CD14-positive monocyte (primary cell): ENCODE data around the gene ZSCAN20. TPM values are rescaled to one million over a fixed set of nuclear protein-coding genes. Genes with fewer than 3 reads are reported as not detected.

ENCODE experiments used
- DNase-seq, 3 donors: peaks; one replicate each; pipeline ENCODE4 v3.0.0-alpha.2; 2011 to 2022
- H2AFZ ChIP-seq: 2 replicates; pipeline ENCODE4 v1.6.0; 2012; ENCODE audit warnings: mild to moderate bottlenecking, low read depth, low read length, inconsistent platforms; ENCODE audit not compliant: insufficient read depth, poor library complexity, severe bottlenecking
- H3K27ac ChIP-seq, 2 donors: 1 replicate in 1 of 2; 2 replicates in 1 of 2; pipeline ENCODE4 v1.5.1; 2012 to 2013; ENCODE audit warnings: low read length in 2 of 2, control low read depth in 1 of 2, inconsistent platforms in 1 of 2, low read depth in 1 of 2, mild to moderate bottlenecking in 1 of 2
- H3K27me3 ChIP-seq, 2 donors: one replicate each; pipeline versions ENCODE4 v1.6.0 to v1.6.1; 2011 to 2013; ENCODE audit warnings: low read length in 2 of 2; ENCODE audit not compliant: control insufficient read depth in 2 of 2, insufficient read depth in 2 of 2
- H3K36me3 ChIP-seq, 2 donors: replicated peaks in 1 of 2; 1 replicate in 1 of 2; 2 replicates in 1 of 2; pipeline versions ENCODE4 v1.5.1 to v1.6.1; 2012 to 2013; ENCODE audit warnings: low read length in 2 of 2, control low read depth in 1 of 2, inconsistent platforms in 1 of 2, mild to moderate bottlenecking in 1 of 2; ENCODE audit not compliant: insufficient read depth in 2 of 2, control insufficient read depth in 1 of 2
- H3K4me1 ChIP-seq, 2 donors: 1 replicate in 1 of 2; 2 replicates in 1 of 2; pipeline versions ENCODE4 v1.5.1 to v1.6.1; 2012 to 2013; ENCODE audit warnings: low read length in 2 of 2, control low read depth in 1 of 2, inconsistent platforms in 1 of 2, mild to moderate bottlenecking in 1 of 2, moderate library complexity in 1 of 2; ENCODE audit not compliant: insufficient read depth in 2 of 2, control insufficient read depth in 1 of 2
- H3K4me2 ChIP-seq: replicated peaks from 2 replicates; pipeline ENCODE3; 2012; ENCODE audit warnings: low read length, moderate library complexity, mild to moderate bottlenecking; ENCODE audit not compliant: poor library complexity, severe bottlenecking; ENCODE audit errors: extremely low read depth
- H3K4me3 ChIP-seq, 3 experiments: fragments of 200-600 bp in 1 of 3; sonication (generic) in 1 of 3; replicated peaks in 1 of 3; 1 replicate in 2 of 3; 2 replicates in 1 of 3; pipeline ENCODE4 v1.5.1; 2011 to 2013; ENCODE audit warnings: low read length in 3 of 3, mild to moderate bottlenecking in 3 of 3, control low read depth in 2 of 3, low read depth in 2 of 3, inconsistent platforms in 1 of 3, moderate library complexity in 1 of 3
- H3K79me2 ChIP-seq: 2 replicates; pipeline ENCODE4 v1.6.0; 2012; ENCODE audit warnings: mild to moderate bottlenecking, control low read depth, inconsistent platforms, low read length, moderate library complexity; ENCODE audit not compliant: insufficient read depth
- H3K9ac ChIP-seq: 2 replicates; pipeline ENCODE4 v1.6.0; 2017; ENCODE audit warnings: low read length, mild to moderate bottlenecking; ENCODE audit not compliant: insufficient read depth, poor library complexity, severe bottlenecking
- H3K9me3 ChIP-seq, 2 donors: replicated peaks in 1 of 2; 1 replicate in 1 of 2; 2 replicates in 1 of 2; pipeline versions ENCODE4 v1.5.1 to v1.6.1; 2012 to 2013; ENCODE audit warnings: low read length in 2 of 2, control low read depth in 1 of 2; ENCODE audit not compliant: control insufficient read depth in 1 of 2, insufficient read depth in 1 of 2
- H4K20me1 ChIP-seq: 2 replicates; pipeline ENCODE4 v1.6.0; 2012; ENCODE audit warnings: mild to moderate bottlenecking, low read length, control low read depth, moderate library complexity; ENCODE audit not compliant: insufficient read depth
- H3K27ac Mint-ChIP-seq, 7 donors: one replicate each; pipeline ENCODE4 v1.8.0; 2020; ENCODE audit warnings: mild to moderate bottlenecking in 7 of 7, mixed read lengths in 7 of 7, moderate library complexity in 6 of 7, inconsistent platforms in 2 of 7
- H3K27me3 Mint-ChIP-seq, 3 donors: one replicate each; pipeline ENCODE4 v1.8.0; 2021 to 2022; ENCODE audit warnings: low read depth in 3 of 3, mild to moderate bottlenecking in 3 of 3, mixed read lengths in 3 of 3, moderate library complexity in 3 of 3, inconsistent platforms in 1 of 3
- H3K36me3 Mint-ChIP-seq, 2 donors: one replicate each; pipeline ENCODE4 v1.8.0; 2020; ENCODE audit warnings: mixed read lengths in 2 of 2, inconsistent platforms in 1 of 2, mild to moderate bottlenecking in 1 of 2
- H3K4me1 Mint-ChIP-seq: one replicate; pipeline ENCODE4 v1.8.0; 2020; ENCODE audit warnings: mild to moderate bottlenecking, mixed read lengths
- H3K4me3 Mint-ChIP-seq, 2 donors: one replicate each; pipeline ENCODE4 v1.8.0; 2020; ENCODE audit warnings: mild to moderate bottlenecking in 2 of 2, mixed read lengths in 2 of 2, moderate library complexity in 1 of 2
- H3K9me3 Mint-ChIP-seq, 7 donors: one replicate each; pipeline ENCODE4 v1.8.0; 2020 to 2022; ENCODE audit warnings: mixed read lengths in 7 of 7, mild to moderate bottlenecking in 6 of 7, moderate library complexity in 6 of 7, inconsistent platforms in 2 of 7
- CTCF ChIP-seq: fragments of 200-600 bp; IDR thresholded peaks from one replicate; pipeline ENCODE4 v1.8.0; 2022; ENCODE audit warnings: antibody characterized with exemption, mild to moderate bottlenecking
- WGBS: methylation state at CpG from one replicate; pipeline ENCODE4 v1.1.5; 2013; ENCODE audit warnings: missing lambda C conversion rate; ENCODE audit not compliant: insufficient coverage; 5-methylcytosine and 5-hydroxymethylcytosine counted together
- intact Hi-C, 2 donors: fragments of 100-400 bp; cut with micrococcal nuclease; formaldehyde crosslinking; loops; one replicate each; pipeline versions ENCODE4 v1.15.0 to v1.15.1; 2023
- polyA plus RNA-seq, 3 donors: library from polyadenylated mRNA; depleted of rRNA in 1 of 3; unstranded in 2 of 3; stranded (reverse) in 1 of 3; fragments of 300-500 nt in 2 of 3; fragments of >200 nt in 1 of 3; fragmentation: Illumina TruSeq in 2 of 3; gene quantifications; 1 replicate in 2 of 3; 2 replicates in 1 of 3; pipeline ENCODE4 v1.2.3, GENCODE V29; 2012 to 2021

Gene ZSCAN20
- polyA plus RNA-seq, 3 donors = 0.29 to 0.51 (median 0.29) TPM

GRCh38 chr1:33516891-33517567, 44.6 kb downstream of the ZSCAN20 start:
- H3K27me3 Mint-ChIP-seq = peaks cover 9 to 14% (median 13%) of the 10 kb centered on the region in 3 donors
- Histone ChIP-seq H2AFZ (no peak overlapping the region), H3K4me1 (no peaks in the 10 kb centered on the region), H3K27me3 (no peaks in the 10 kb centered on the region), H3K36me3 (no peaks in the 10 kb centered on the region), H3K4me3 (no peak overlapping the region), H3K9me3 (no peaks in the 10 kb centered on the region), H3K4me2 (no peak overlapping the region), H3K79me2 (no peaks in the 10 kb centered on the region), H3K27ac (no peak overlapping the region), H3K9ac (no peak overlapping the region), H4K20me1 (no peaks in the 10 kb centered on the region)
- H3K4me3 Mint-ChIP-seq = no peak overlapping the region
- H3K27ac Mint-ChIP-seq = no peak overlapping the region
- intact Hi-C loops = no loop called here
- TF ChIP-seq CTCF = no peak
- DNase-seq = no peak
- H3K36me3 Mint-ChIP-seq = no peaks in the 10 kb centered on the region
- no CpG with 5 or more reads among the region's 8 CpGs for WGBS
- peaks cover 0 to 2% (median 0%) of the 10 kb centered on the region in 7 donors for H3K9me3 Mint-ChIP-seq
- no peaks in the 10 kb centered on the region for H3K4me1 Mint-ChIP-seq

GRCh38 chr1:33517596-33518250, 45.3 kb downstream of the ZSCAN20 start:
- no peak for DNase-seq
- Mint-ChIP-seq H3K27me3 (peaks cover 14 to 15% (median 15%) of the 10 kb centered on the region in 3 donors), H3K4me3 (no peak overlapping the region), H3K27ac (no peak overlapping the region), H3K9me3 (peaks cover 0 to 2% (median 0%) of the 10 kb centered on the region in 7 donors), H3K36me3 (no peaks in the 10 kb centered on the region), H3K4me1 (no peaks in the 10 kb centered on the region)
- no peak overlapping the region for H2AFZ ChIP-seq
- intact Hi-C loops = no loop called here
- H3K4me1 ChIP-seq = no peaks in the 10 kb centered on the region
- no peaks in the 10 kb centered on the region for H3K79me2 ChIP-seq
- H3K9me3 ChIP-seq = no peaks in the 10 kb centered on the region
- WGBS = 88% methylated on average over 9 of the region's 12 CpGs
- H3K4me2 ChIP-seq = no peak overlapping the region
- no peaks in the 10 kb centered on the region for H3K36me3 ChIP-seq
- H3K9ac ChIP-seq = no peak overlapping the region
- H4K20me1 ChIP-seq = no peaks in the 10 kb centered on the region
- H3K27ac ChIP-seq = no peak overlapping the region
- no peak for TF ChIP-seq CTCF
- no peaks in the 10 kb centered on the region for H3K27me3 ChIP-seq
- H3K4me3 ChIP-seq = no peak overlapping the region
